K562 (cell line): ENCODE results near the gene CRELD2. TPM values are rescaled to one million over a fixed set of nuclear protein-coding genes. Genes with fewer than 3 reads are reported as not detected.

Source experiments
- ATAC-seq: fragments of 200-7000 bp; cut with Tn5 transposase; 3 replicates; pipeline ENCODE4 v1.9.1; 2020; ENCODE audit warnings: moderate library complexity
- BruUV-seq: library from RNA; stranded (reverse); fragments of 400-500 nt; replicated peaks from 2 replicates; lab custom pipeline; 2021; lab: Mats Ljungman, UMichigan
- CTCF ChIA-PET: fragments of 300-600 bp; formaldehyde crosslinking; extraction: SDS; loops from one replicate; lab custom pipeline; 2021; ENCODE audit warnings: low intra/inter-chr PET ratio; lab: Yijun Ruan, JAX
- POLR2A ChIA-PET: fragments of 300-600, 350-650 bp; sonication (Branson Sonifier 250); formaldehyde crosslinking; extraction: SDS; loops from one replicate; lab custom pipeline; 2021; ENCODE audit warnings: antibody characterized with exemption, inconsistent platforms; lab: Yijun Ruan, JAX
- DNase-seq, 4 experiments: peaks; one replicate each; pipeline versions ENCODE4 v3.0.0 to v3.0.0-alpha.2; 2011 to 2018; ENCODE audit warnings: low spot score in 3 of 4, mixed read lengths in 3 of 4; ENCODE audit errors: extremely low read depth in 1 of 4
- FAIRE-seq: peaks from 2 replicates; lab custom pipeline; 2011; peaks lifted over from hg19 to GRCh38; lab: Jason Lieb, UNC
- H2AFZ ChIP-seq: 2 replicates; pipeline ENCODE4 v1.6.0; 2011; ENCODE audit warnings: low read depth, low read length, control low read depth, inconsistent platforms
- H3K27ac ChIP-seq: fragments of 200-600 bp; 3 replicates; pipeline ENCODE4 v1.8.0; 2011; ENCODE audit warnings: low read depth, mild to moderate bottlenecking, control low read depth, inconsistent platforms, low read length, moderate library complexity, mixed read lengths; ENCODE audit errors: extremely low read depth
- H3K27me3 ChIP-seq, 2 experiments: fragments of 300-600 bp in 1 of 2; 2 replicates in 1 of 2; 3 replicates in 1 of 2; pipeline versions ENCODE4 v1.6.0 to v1.8.0; 2011; ENCODE audit warnings: inconsistent platforms in 2 of 2, low read length in 2 of 2, mild to moderate bottlenecking in 1 of 2, mixed read lengths in 1 of 2, moderate library complexity in 1 of 2; ENCODE audit not compliant: control insufficient read depth in 2 of 2, insufficient read depth in 2 of 2
- H3K36me3 ChIP-seq: fragments of 300-600 bp; 3 replicates; pipeline ENCODE4 v1.8.0; 2011; ENCODE audit warnings: mild to moderate bottlenecking, low read length, inconsistent platforms; ENCODE audit not compliant: control insufficient read depth, insufficient read depth
- H3K4me1 ChIP-seq, 2 experiments: fragments of 200-600 bp in 1 of 2; replicated peaks in 1 of 2; 2 replicates in 1 of 2; 3 replicates in 1 of 2; pipeline versions ENCODE4 v1.5.1 to v1.8.0; 2011; ENCODE audit warnings: inconsistent platforms in 2 of 2, low read length in 2 of 2, mild to moderate bottlenecking in 1 of 2, mixed read lengths in 1 of 2, moderate library complexity in 1 of 2; ENCODE audit not compliant: control insufficient read depth in 2 of 2, insufficient read depth in 2 of 2
- H3K4me2 ChIP-seq: 2 replicates; pipeline ENCODE4 v1.6.1; 2011; ENCODE audit warnings: low read length, control low read depth, inconsistent platforms, mixed read lengths; ENCODE audit not compliant: insufficient read depth
- H3K4me3 ChIP-seq: fragments of 200-600 bp; sonication (generic), shearing (Covaris generic); 2 replicates; pipeline ENCODE4 v1.5.1; 2016; ENCODE audit warnings: control low read depth, inconsistent platforms
- H3K79me2 ChIP-seq: fragments of 200-600 bp; 3 replicates; pipeline ENCODE4 v1.8.0; 2011; ENCODE audit warnings: low read length, inconsistent platforms; ENCODE audit not compliant: control insufficient read depth, insufficient read depth
- H3K9ac ChIP-seq, 2 experiments: 2 replicates each; pipeline versions ENCODE4 v1.6.0 to v1.6.1; 2011; ENCODE audit warnings: low read depth in 2 of 2, low read length in 2 of 2, control low read depth in 1 of 2, inconsistent platforms in 1 of 2, mild to moderate bottlenecking in 1 of 2, mixed read lengths in 1 of 2; ENCODE audit not compliant: insufficient read depth in 1 of 2
- H3K9me1 ChIP-seq: one replicate; pipeline ENCODE4 v1.6.0; 2011; ENCODE audit warnings: inconsistent platforms, mild to moderate bottlenecking, low read length, moderate library complexity; ENCODE audit not compliant: control insufficient read depth, insufficient read depth
- H3K9me3 ChIP-seq: replicated peaks from 2 replicates; pipeline ENCODE4 v1.5.1; 2011; ENCODE audit warnings: low read depth, low read length, inconsistent platforms; ENCODE audit not compliant: control insufficient read depth, insufficient read depth
- H4K20me1 ChIP-seq: replicated peaks from 2 replicates; pipeline ENCODE4 v1.6.1; 2011; ENCODE audit warnings: low read length, inconsistent platforms, mixed read lengths; ENCODE audit not compliant: control insufficient read depth, insufficient read depth
- FUS ChIP-seq: fragments of 200-400 bp; formaldehyde crosslinking; optimal IDR thresholded peaks from 2 replicates; pipeline ENCODE3; 2017; ENCODE audit warnings: low read depth, low read length
- GTF2B ChIP-seq: IDR thresholded peaks from 2 replicates; pipeline ENCODE4 v1.6.1; 2011; ENCODE audit not compliant: insufficient read length; ENCODE audit errors: extremely low read depth
- NBN ChIP-seq: fragments of 450-650 bp; IDR thresholded peaks from 2 replicates; pipeline ENCODE4 v1.6.1; 2016; ENCODE audit warnings: low read depth, mild to moderate bottlenecking
- ZFP36 ChIP-seq: fragments of 150-350 bp; IDR thresholded peaks from 2 replicates; pipeline ENCODE4 v1.6.1; 2018; ENCODE audit warnings: low read length, low read depth; ENCODE audit not compliant: partially characterized antibody
- ZMIZ1 ChIP-seq, 2 experiments: fragments of 150-350 bp in 1 of 2; IDR thresholded peaks; 2 replicates each; pipeline ENCODE4 v1.6.1; 2012 to 2016; ENCODE audit warnings: low read depth in 2 of 2, low read length in 2 of 2, mild to moderate bottlenecking in 1 of 2, moderate library complexity in 1 of 2
- WGBS: fragments of 100-300 bp; shearing (Covaris generic); methylation state at CpG from one replicate; pipeline ENCODE4 v1.1.6; 2016; ENCODE audit warnings: low coverage, mixed read lengths; ENCODE audit not compliant: insufficient coverage; ENCODE audit errors: missing lambda C conversion rate; 5-methylcytosine and 5-hydroxymethylcytosine counted together
- in situ Hi-C: fragments of 300-500 bp; cut with MboI; formaldehyde crosslinking; loops from 4 replicates; pipeline ENCODE4 v1.15.0; 2018; ENCODE audit warnings: inconsistent platforms, mixed read lengths
- intact Hi-C: fragments of 100-400 bp; cut with micrococcal nuclease; formaldehyde crosslinking; loops from 2 replicates; pipeline ENCODE4 v1.14.2; 2022
- polyA plus RNA-seq, 8 experiments: library from polyadenylated mRNA; depleted of rRNA in 4 of 8; stranded (reverse) in 5 of 8; unstranded in 3 of 8; fragments of >200 nt; fragmentation: Nextera tagmentation in 2 of 8; fragmentation: Illumina TruSeq in 1 of 8; extraction: Ambion mirVana in 2 of 8; extraction: Trizol in 1 of 8; gene quantifications; 2 replicates each; pipeline versions ENCODE4 v1.2.1 to v1.2.3, GENCODE V29; 2011 to 2014; ENCODE audit warnings: inconsistent platforms in 1 of 8, missing spikeins in 1 of 8
- total RNA-seq, 7 experiments: library from RNA; depleted of rRNA in 6 of 7; stranded (reverse); fragments of >200 nt in 6 of 7; fragmentation: Illumina TruSeq in 2 of 7; extraction: Trizol in 2 of 7; gene quantifications; 2 replicates each; pipeline versions ENCODE4 v1.2.1 to v1.2.3, GENCODE V29; 2011 to 2021; ENCODE audit warnings: low replicate concordance in 1 of 7

CRELD2 gene
- total and polyA plus RNA-seq, 9 of the 15 experiments (the other 6 are each of a cell fraction or from before 2014, with no cell fraction given), result 0.96 to 25.3 (median 8.8) TPM

- Histone ChIP-seq H3K36me3 (peaks cover 6% of the 10 kb centered on the region; the same call in 1 of the 3 replicates), H3K79me2 (peaks cover 23% of the 10 kb centered on the region), H3K4me1 (peaks cover 12 to 85% of the 10 kb centered on the region in 2 experiments), H4K20me1 (peaks cover 5% of the 10 kb centered on the region; the same call in 1 of the 2 replicates), H3K9me1 (no peaks in the 10 kb centered on the region), H3K27me3 (no peaks in the 10 kb centered on the region), H2AFZ (no peak overlapping the region), H3K4me3 (no peak overlapping the region), H3K27ac (no peak overlapping the region), H3K9ac (no peak overlapping the region), H3K9me3 (no peaks in the 10 kb centered on the region), H3K4me2 (no peak overlapping the region)
- DNase-seq (no peak), ATAC-seq (no peak), FAIRE-seq (no peak)
- ChIA-PET POLR2A (no interaction called here), CTCF (no interaction called here)
- TF ChIP-seq ZFP36 (no peak), ZMIZ1 (IDR thresholded peaks at IDR 0.05; ENCODE audit: low read depth in 2 of 2, low read length in 2 of 2) (no peak), NBN (no peak), GTF2B (no peak), FUS (no peak)
- BruUV-seq, result no TSS peak
- in situ Hi-C loops, result no loop called here
- WGBS, result 77% methylated on average over 10 of the region's 20 CpGs
- intact Hi-C loops, result no loop called here
Measured at GRCh38 chr22:49956914-49957825, 38.7 kb downstream of the CRELD2 start.
